GM19455 (cell line): ENCODE measurements around the gene TMEM61.
A peak's percentile ranks its signal among the peaks of the same experiment; 100 is the strongest.
"Not testable (repeated sequence)": the region's sequence is repeated elsewhere in the genome, so short reads cannot be mapped to it uniquely, and the experiment has no call there.

Source experiments
- ATAC-seq: cut with Tn5 transposase; IDR thresholded peaks from one replicate; pipeline ENCODE4 v1.9.1; 2021; ENCODE audit not compliant: unreplicated experiment

The TMEM61 gene

DNA sequence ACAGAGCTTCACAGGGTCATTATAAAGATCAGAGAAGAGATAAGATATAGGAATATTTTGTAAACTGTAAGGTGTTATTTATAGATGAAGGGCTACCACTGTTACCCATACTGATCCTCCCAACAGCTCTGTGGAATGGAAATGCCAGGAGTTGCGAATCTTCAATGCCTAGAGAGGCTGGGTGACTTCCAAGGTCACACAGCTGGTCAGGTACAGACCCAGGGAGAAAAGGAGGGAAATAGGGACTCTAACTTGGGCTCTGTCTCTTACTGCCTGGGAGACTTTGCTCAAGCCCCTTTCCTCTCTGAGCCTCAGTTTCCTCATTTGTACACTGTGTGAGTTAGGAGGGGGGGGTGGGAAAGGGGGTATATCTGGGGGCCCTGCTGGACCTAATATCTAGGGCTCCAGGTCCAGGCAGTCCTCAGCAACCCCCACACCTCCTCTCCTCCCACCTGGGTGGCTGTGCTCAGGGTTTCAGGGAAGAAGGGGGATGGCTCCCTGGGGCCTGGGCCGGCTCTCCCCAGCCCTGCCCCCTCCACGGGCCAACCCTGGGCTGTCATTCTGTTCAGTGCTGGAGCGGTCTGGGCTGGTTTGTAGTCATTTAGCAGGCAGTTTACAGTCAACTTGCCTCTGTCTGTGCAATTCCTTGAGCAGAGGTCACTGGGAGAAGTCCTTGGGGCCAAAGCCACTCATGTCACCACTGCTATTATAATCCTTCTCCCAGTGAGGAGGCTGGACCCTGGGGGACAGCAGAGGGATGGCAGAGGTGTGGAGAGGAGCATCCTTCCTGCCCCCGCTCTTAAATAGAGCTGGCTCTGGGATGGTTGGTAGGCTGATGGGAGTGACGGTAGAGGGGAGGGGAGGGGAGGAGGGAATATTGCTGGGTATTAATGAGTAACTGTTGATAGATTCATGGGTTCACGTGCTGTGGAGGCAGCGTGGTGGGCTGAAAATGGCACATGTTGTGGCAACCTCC, 20.0 kb downstream of the TMEM61 start:
- no peak for ATAC-seq

DNA sequence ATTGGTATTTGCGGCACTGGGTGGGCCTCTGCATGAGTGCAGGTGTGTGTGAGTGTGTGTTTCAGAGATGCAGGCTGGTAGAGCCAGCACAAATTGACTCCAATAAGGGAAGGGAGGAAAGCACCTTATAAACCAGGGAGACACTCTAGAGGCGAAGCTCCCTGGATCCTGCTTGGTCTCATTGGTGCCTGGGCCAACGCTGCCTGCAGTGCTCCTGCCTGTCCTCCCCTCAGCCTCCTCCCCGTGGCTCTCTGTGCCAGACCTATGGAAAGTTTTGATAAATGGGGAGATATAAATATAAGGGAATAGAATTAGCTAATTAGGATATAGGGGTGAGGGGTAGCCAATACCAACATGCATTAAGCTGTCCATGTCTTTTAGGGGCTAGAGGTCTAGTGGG, 20.9 kb downstream of the TMEM61 start:
- ATAC-seq = no peak

DNA sequence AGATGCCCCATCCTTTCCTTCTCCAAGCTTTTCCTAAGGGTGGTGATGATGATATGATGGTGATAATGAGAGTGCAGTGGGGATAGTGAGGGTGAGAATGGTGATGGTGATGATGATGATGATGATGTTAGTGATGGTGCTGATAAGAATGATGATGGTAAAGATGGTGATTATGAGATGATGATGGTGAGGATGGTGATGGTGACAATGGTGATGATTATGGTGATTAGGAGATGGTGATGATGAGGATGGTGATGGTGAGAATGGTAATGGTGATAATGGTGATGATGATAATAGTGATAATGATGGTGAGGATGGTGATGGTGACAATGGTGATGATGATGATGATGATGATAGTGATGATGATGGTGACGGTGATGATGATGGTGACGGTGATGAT, 22.3 kb downstream of the TMEM61 start:
- no peak for ATAC-seq

DNA sequence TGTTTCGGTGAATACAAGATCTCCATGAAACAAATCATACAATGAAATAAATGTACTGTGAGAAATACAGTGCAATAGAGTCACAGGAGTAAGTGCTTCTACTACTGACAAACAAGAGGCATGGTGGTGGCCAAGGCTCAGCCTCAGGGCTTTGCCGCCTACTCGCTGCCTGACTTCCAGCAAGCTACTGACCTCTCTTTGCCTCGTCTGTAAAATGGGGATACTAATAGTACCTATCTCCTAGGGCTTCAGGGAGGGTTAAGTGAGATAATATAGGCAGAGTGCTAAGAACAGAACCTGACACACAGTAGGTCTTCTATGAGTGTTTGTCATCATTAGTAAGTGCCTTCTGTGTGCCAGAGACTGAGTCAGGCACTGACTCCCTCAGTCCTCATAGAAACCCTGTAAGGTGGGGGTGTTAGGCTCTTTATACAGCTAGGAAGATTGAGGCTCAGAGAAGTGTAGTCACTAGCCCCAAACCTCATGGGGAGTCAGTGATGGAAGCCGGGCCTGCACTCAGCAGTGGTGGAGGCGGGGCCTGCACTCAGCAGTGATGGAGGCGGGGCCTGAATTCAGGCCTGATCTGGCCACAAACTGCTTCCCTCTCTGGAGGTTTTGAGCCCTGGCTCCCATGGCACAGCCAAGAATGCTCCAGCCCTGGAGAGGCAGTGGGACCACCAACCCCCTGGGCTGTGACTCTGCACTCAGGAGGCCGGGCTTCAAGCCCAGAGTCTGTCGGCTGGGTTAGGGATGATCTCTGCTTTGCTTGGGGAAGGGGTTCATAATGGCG, 25.1 kb downstream of the TMEM61 start:
- ATAC-seq = no peak

DNA sequence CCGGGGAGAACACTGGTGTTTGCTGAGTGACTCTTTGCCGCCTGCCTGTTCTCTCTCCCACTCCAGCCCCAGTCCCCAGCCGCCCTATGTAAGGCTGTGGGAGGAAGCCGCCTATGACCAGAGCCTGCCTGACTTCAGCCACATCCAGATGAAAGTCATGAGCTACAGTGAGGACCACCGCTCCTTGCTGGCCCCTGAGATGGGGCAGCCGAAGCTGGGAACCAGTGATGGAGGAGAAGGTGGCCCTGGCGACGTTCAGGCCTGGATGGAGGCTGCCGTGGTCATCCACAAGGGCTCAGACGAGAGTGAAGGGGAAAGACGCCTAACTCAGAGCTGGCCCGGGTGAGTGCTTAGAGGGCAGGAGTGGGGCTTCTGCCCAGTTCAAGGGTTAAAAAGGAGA, 26.5 kb downstream of the TMEM61 start:
- ATAC-seq = no peak

DNA sequence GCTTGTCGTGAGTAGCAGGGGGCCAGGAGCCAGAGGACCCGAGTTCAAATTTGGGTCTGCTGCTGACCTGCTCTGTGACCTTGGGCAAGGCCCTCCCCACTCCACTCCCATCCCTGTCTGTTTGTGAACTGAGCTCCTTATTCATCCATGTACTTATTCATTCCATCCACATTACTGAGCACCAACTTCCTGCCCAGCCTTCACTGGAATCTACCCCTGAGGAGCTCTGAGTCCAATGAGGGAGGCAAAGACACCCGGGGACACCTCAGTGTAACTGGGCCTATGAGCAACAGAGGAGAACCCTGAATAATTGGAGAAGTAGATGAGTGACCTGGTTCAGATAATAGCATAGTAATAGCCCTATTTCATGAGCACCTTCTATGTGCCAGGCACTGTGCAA, 27.2 kb downstream of the TMEM61 start:
- no peak for ATAC-seq

DNA sequence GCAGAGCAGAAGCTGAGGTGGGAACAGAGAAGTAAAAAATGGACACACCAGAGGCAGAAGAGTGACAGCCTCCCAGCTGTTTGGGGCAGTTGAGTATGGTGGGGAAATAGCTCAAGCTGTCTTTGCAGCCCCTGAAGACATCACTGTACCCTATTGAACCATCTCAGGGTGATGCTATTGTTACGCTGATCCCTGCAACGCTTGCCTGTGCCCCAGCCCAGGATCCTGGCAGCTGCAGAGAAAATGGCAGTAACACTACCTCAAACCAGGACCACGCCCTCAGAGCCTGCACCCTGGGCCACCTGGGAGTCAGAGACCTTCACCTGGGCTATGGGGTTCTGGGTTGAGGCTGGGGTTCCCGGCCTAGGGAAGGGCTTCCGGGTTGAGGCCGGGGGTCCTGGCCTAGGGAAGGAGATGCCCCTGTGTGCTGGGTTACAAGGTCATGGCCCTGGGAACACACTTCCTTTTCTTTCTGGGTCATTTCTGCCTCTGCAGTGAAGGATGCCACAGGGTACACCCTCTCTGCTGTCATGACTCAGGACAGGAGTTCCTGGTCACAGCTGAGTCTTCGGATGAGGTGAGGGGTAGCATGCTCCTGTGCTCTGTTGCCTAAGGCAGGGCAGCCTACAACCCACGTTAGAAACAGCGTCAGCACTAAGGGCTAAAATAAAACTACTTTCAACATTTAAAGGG, 29.9 kb downstream of the TMEM61 start:
- ATAC-seq = no peak

DNA sequence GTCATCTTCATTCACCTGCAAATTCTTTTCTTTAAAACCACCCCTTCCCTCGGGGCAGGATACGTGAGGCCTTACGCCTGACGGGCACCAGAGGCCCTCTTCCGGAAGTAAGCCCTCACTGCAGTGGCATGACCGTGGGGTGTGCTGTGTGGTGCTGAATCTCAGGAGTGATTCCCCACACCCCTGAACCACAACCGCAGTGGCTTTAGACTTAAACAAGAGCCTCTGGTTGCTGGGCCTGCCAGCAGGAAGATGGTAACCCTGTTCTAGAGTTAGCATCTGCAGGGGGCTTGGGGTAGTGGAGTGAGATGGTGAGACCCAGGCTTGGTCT, 30.4 kb downstream of the TMEM61 start:
- no peak for ATAC-seq

DNA sequence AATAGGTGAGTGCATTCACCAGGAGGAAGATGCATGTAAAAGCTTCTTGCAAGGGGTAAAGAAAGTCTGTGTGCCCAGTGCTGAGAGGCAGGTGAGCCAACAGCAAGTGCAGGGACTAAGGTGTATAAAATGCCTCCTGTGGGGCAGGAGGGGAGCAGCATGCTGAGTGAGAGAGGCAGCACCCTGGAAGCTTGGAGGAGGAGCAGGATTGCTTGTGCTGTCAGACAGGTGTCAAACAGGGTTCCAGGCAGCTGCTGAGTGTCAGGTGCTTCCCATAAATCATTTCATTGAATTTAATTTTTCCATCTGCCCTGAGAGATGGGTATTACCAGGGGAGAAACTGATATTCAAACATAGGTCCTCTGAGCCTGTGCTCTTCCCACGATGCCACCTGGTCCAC, 32.2 kb downstream of the TMEM61 start:
- no peak for ATAC-seq

DNA sequence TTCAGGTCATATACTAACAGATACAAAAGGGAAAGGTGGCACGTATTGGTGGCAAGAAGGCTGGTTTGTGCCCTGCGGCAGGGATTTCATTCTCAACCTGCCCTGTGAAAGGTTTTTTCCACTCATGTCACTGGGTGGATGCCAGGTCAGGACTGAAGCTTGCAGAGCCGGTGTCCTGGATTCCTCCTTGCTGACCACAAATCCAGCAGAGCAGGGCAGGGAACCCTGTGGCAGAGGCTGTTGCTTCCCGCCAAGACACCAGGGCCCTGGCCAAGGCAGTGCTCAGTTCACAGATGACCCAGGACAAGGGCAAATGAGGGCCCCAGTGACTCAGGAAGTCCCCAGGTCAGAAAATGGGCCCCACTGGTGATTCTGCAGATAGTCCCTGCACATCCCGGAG, 34.7 kb downstream of the TMEM61 start:
- no peak for ATAC-seq

DNA sequence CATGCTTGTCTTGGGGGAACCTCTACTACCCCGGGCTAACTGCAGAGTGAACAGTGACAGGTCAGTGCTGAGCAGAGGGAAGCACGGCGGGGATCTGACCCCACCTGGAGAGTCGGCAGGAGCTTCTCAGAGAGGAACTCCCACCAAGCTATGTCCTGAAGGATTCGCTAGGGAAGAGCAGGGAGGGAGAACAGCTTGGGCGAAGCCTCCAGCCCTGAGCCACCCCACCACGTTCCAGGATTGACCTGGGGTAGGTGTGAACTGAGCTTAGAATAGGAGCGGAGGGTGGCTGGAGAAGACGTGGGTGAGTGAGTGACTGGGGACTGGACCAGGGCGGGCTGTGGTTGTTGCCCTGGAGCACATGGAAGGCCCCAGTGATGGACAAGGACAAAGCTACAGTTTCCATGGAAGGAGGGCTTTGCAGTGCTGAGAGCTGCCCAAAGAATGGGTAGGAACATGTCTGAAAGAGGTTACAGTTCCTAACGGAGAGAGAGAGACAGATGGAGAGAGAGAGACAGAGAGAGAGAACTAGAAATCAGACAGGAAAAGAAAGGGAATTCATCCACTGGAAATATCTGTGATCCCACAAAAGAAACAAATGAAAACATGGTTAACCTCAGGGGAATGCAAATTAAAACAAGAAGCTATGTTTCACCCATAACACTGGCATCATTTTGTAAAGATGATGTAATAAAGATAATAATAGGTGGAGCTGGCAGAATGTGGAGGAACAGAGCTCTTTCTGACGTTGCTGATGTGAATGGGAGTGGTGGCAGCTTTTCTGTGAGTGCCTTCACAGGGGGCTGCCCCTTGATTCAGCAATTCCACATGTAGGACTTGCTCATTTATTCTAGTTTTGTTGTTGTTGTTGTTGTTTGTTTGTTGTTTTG, 35.5 kb downstream of the TMEM61 start:
- no peak for ATAC-seq

DNA sequence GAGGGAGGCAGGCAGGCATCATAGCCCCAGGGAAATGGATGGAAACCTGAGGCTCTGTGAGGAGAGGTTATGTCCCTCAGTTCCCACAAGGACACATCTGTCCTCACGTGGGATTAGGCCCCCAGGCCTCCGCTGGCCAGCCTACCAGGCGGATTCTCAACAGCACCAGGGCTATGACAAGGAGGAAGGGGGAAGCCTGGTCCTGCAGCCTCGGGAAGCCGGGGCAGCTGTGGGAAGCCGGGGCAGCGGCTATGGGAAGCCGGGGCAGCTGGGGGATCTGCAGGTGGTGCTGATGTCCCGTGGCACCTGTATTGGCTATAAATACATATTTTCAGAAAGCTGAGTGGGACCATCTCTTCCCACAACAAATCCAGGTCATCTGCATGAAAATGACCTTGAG, 38.0 kb downstream of the TMEM61 start:
- ATAC-seq = no peak

DNA sequence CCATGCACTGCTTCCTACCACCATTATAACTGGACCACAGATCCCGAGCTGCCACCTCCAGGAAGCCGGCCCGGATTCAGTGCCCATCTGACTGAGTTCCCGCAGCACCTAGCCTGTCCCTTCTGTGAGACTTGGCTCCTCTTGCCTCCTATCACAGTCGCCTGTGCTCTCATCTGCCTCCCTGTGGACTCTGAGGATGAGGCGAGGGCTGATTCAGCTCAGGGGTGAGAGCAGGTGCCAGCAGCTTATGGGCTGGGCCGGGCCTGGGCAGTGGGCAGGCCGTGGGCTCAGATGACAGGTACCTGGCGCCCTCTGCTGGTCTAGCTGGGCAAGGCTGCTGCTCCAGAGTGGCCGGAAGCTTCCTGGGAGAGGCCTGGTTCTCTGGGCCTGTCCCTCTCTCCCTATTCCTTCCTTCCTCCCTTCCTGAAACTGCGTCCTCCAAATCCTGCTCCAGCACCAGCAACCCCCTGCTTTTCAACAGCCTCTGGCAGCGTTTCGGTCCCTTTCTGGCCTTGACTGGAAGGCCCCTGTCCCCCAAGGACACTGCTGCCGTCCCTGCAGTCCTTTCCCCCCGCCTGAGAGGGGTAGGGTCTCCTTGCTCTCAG, 41.6 kb downstream of the TMEM61 start:
- ATAC-seq = peak; percentile 83

DNA sequence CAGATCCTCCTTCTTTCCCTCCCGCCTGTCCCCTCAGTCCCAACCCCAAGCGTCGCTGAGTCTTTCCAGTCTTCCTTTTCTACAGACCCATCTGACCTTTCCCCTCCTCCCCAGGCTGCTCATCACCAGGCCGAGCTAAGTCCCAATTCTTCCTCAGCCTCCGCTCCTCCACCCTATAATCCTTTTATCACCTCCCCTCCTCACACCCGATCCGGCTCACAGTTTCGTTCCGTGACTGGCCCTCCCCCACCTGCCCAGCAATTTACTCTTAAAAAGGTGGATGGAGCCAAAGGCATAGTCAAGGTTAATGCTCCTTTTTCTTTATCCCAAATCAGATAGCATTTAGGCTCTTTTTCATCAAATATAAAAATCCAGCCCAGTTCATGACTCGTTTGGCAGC, 43.7 kb downstream of the TMEM61 start:
- ATAC-seq = not testable (repeated sequence)

DNA sequence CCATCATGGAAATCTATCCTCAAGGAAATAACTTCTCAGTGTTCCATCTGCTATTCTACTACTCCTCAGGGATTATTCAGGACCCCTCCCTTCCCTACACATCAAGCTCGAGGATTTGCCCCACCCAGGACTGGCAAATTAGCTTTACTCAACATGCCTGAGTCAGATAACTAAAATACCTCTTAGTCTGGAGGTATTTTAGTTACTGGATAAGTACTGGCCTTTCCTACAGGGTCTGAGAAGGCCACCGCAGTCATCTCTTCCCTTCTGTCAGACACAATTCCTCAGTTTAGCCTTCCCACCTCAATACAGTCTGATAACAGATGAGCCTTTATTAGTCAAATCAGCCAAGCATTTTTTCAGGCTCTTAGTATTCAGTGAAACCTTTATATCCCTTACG, 46.3 kb downstream of the TMEM61 start:
- not testable (repeated sequence) for ATAC-seq

DNA sequence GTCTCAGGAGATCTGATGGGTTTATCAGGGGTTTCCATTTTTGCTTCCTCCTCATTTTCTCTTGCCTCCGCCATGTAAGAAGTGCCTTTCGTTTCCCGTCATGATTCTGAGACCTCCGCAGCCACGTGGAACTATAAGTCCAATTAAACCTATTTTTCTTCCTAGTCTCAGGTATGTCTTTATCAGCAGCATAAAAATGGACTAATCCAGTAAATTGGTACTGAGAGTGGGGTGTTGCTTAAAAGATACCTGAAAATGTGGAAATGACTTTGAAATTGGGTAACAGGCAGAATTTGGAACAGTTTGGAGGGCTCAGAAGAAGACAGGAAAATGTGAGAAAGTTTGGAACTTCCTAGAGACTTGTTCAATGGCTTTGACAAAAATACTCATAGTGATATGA, 50.7 kb downstream of the TMEM61 start:
- ATAC-seq = not testable (repeated sequence)

DNA sequence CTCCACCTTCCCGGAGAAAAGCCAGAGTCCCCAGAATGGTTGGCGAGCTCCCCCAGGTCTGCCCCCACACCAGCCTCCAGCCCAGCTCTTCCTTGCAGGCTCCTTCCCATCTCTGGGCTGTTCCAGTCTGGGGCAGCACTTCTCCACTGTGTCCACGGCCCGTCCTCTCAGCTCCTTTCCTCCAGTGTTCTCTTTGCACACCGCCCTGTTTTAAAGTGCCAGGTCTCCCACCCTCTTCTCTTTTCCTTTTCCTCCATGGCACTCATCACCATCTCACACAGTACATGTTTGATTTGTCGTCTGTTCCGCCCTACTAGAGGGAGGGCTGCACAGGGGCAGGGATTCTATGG, 52.8 kb downstream of the TMEM61 start:
- no peak for ATAC-seq

DNA sequence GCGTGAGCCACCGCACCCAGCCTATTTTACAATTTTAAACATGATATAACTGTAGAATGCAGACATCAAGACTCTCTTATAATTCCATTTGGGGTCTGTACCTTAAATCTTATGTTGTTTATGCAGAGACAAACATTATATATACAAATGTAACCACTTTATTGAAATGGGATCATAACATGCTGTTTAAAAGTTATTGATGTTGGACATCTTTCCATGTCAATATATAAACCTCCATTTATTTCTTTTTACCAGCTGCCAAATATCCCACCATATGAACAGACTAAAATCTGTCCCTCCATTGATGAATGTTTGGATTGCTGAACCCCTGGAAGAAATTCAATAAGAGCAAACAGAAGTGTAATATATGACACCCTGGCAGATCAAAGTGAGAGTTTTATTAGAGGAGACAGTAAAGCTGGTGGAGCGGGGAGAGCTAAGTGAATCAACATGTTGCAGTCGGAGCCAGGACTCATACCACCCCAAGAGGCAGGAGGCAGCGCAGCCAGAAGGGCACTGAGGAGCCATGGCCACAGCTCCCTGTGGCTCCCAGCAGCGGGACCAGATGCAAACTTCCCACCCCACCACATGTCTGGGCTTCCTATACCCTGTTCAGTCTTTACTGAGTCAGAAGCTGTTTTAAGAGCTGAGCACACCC, 54.2 kb downstream of the TMEM61 start:
- ATAC-seq = no peak

DNA sequence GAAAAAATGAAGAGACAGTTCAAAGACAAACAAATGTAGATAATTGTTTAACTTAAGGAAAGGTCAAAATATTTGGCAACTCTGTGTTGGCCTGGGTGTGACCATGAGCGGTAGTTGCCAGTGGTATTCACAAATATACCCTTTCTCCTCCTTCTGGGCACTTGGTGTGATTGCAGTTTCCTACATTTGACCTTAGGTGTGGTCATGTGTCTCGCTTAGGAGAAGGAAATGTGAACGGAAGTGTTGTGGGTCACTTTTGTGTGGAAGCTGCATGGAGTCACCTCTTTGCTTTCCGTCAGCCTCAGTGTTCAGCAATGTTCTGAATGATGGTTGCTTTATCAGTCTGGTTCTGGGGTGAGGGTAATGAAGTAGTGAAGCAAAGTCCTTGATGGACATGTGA, 55.5 kb downstream of the TMEM61 start:
- ATAC-seq = no peak
